ENCODE results near the gene CDH11.

Gene CDH11

GRCh38 chr16:64971171-64971570 is 150.7 kb downstream of the CDH11 start:
- CTCF ChIA-PET = no interaction called here
- no peak for DNase-seq (ENCODE audit: extremely low spot score)
- TF ChIP-seq ZNF384 (IDR thresholded peaks at IDR 0.05) (no peak), SUZ12 (IDR thresholded peaks at IDR 0.05) (no peak), PKNOX1 (IDR thresholded peaks at IDR 0.05) (no peak), ARNT (IDR thresholded peaks at IDR 0.05) (no peak), SP1 (IDR thresholded peaks at IDR 0.05) (no peak), ELF4 (IDR thresholded peaks at IDR 0.05) (no peak), CTBP1 (IDR thresholded peaks at IDR 0.05; ENCODE audit: borderline replicate concordance) (no peak), FOXK2 (IDR thresholded peaks at IDR 0.05) (no peak), L3MBTL2 (conservative IDR thresholded peaks at IDR 0.05) (no peak), LEF1 (IDR thresholded peaks at IDR 0.05; ENCODE audit: borderline replicate concordance) (no peak), TARDBP (IDR thresholded peaks at IDR 0.05) (no peak), FOXA1 (IDR thresholded peaks at IDR 0.05) (no peak), NFRKB (IDR thresholded peaks at IDR 0.05) (no peak)
- POLR2A ChIA-PET = no interaction called here

GRCh38 chr16:64969221-64969620 is 152.6 kb downstream of the CDH11 start:
- ChIA-PET POLR2A (no interaction called here), CTCF (no interaction called here)
- no peak for DNase-seq (ENCODE audit: extremely low spot score)
- no peak for TF ChIP-seq SP1 (IDR thresholded peaks at IDR 0.05)
- TF ChIP-seq ELF4 (IDR thresholded peaks at IDR 0.05) = no peak
- TF ChIP-seq HDGF (IDR thresholded peaks at IDR 0.05; ENCODE audit: borderline replicate concordance) = no peak
- TF ChIP-seq ARNT (IDR thresholded peaks at IDR 0.05) = no peak
- no peak for TF ChIP-seq FOXM1 (IDR thresholded peaks at IDR 0.05; ENCODE audit: borderline replicate concordance)
- no peak for TF ChIP-seq FOXA1 (IDR thresholded peaks at IDR 0.05)
- TF ChIP-seq L3MBTL2 (conservative IDR thresholded peaks at IDR 0.05) = no peak
- TF ChIP-seq BHLHE40 (IDR thresholded peaks at IDR 0.05; ENCODE audit: borderline replicate concordance) = no peak
- TF ChIP-seq CTBP1 (IDR thresholded peaks at IDR 0.05; ENCODE audit: borderline replicate concordance) = no peak
- no peak for TF ChIP-seq SUZ12 (IDR thresholded peaks at IDR 0.05)

- ChIA-PET CTCF (no interaction called here), POLR2A (no interaction called here)
- TF ChIP-seq SUZ12 (IDR thresholded peaks at IDR 0.05) (no peak), HDGF (IDR thresholded peaks at IDR 0.05; ENCODE audit: borderline replicate concordance) (no peak), BHLHE40 (IDR thresholded peaks at IDR 0.05; ENCODE audit: borderline replicate concordance) (no peak), NFRKB (IDR thresholded peaks at IDR 0.05) (no peak), PKNOX1 (IDR thresholded peaks at IDR 0.05) (no peak), ZNF384 (IDR thresholded peaks at IDR 0.05) (no peak), LEF1 (IDR thresholded peaks at IDR 0.05; ENCODE audit: borderline replicate concordance) (no peak), SP1 (IDR thresholded peaks at IDR 0.05) (no peak), ELF4 (IDR thresholded peaks at IDR 0.05) (no peak), FOXA1 (IDR thresholded peaks at IDR 0.05) (no peak), ARNT (IDR thresholded peaks at IDR 0.05) (no peak), FOXM1 (IDR thresholded peaks at IDR 0.05; ENCODE audit: borderline replicate concordance) (no peak), CTBP1 (IDR thresholded peaks at IDR 0.05; ENCODE audit: borderline replicate concordance) (no peak), FOXK2 (IDR thresholded peaks at IDR 0.05) (no peak), L3MBTL2 (conservative IDR thresholded peaks at IDR 0.05) (no peak), TARDBP (IDR thresholded peaks at IDR 0.05) (no peak)
- no peak for DNase-seq (ENCODE audit: extremely low spot score)
Observed at GRCh38 chr16:64968539-64968938, 153.3 kb downstream of the CDH11 start.

- DNase-seq (ENCODE audit: extremely low spot score) = no peak
- TF ChIP-seq BHLHE40 (IDR thresholded peaks at IDR 0.05; ENCODE audit: borderline replicate concordance) = no peak
- TF ChIP-seq CTBP1 (IDR thresholded peaks at IDR 0.05; ENCODE audit: borderline replicate concordance) = no peak
- no peak for TF ChIP-seq FOXA1 (IDR thresholded peaks at IDR 0.05)
- no peak for TF ChIP-seq ZNF384 (IDR thresholded peaks at IDR 0.05)
- no peak for TF ChIP-seq TARDBP (IDR thresholded peaks at IDR 0.05)
- TF ChIP-seq PKNOX1 (IDR thresholded peaks at IDR 0.05) = no peak
- no peak for TF ChIP-seq LEF1 (IDR thresholded peaks at IDR 0.05; ENCODE audit: borderline replicate concordance)
- no peak for TF ChIP-seq ARNT (IDR thresholded peaks at IDR 0.05)
- TF ChIP-seq SUZ12 (IDR thresholded peaks at IDR 0.05) = no peak
- no peak for TF ChIP-seq SP1 (IDR thresholded peaks at IDR 0.05)
- TF ChIP-seq NFRKB (IDR thresholded peaks at IDR 0.05) = no peak
- no peak for TF ChIP-seq FOXM1 (IDR thresholded peaks at IDR 0.05; ENCODE audit: borderline replicate concordance)
- TF ChIP-seq FOXK2 (IDR thresholded peaks at IDR 0.05) = no peak
- no peak for TF ChIP-seq ELF4 (IDR thresholded peaks at IDR 0.05)
- TF ChIP-seq HDGF (IDR thresholded peaks at IDR 0.05; ENCODE audit: borderline replicate concordance) = no peak
- TF ChIP-seq L3MBTL2 (conservative IDR thresholded peaks at IDR 0.05) = no peak
- CTCF ChIA-PET = no interaction called here
- POLR2A ChIA-PET = no interaction called here
Observed at GRCh38 chr16:64964126-64964540, 157.7 kb downstream of the CDH11 start.

- POLR2A ChIA-PET = no interaction called here
Observed at GRCh38 chr16:64962786-64963185, 159.1 kb downstream of the CDH11 start.

More at GRCh38 chr16:64962786-64963185, 159.1 kb downstream of the CDH11 start:
- TF ChIP-seq FOXK2 (IDR thresholded peaks at IDR 0.05) (no peak), ELF4 (IDR thresholded peaks at IDR 0.05) (no peak), TARDBP (IDR thresholded peaks at IDR 0.05) (no peak), HDGF (IDR thresholded peaks at IDR 0.05; ENCODE audit: borderline replicate concordance) (no peak), CTBP1 (IDR thresholded peaks at IDR 0.05; ENCODE audit: borderline replicate concordance) (no peak), LEF1 (IDR thresholded peaks at IDR 0.05; ENCODE audit: borderline replicate concordance) (no peak), FOXA1 (IDR thresholded peaks at IDR 0.05) (no peak), PKNOX1 (IDR thresholded peaks at IDR 0.05) (no peak), BHLHE40 (IDR thresholded peaks at IDR 0.05; ENCODE audit: borderline replicate concordance) (no peak), L3MBTL2 (conservative IDR thresholded peaks at IDR 0.05) (no peak), NFRKB (IDR thresholded peaks at IDR 0.05) (no peak), SUZ12 (IDR thresholded peaks at IDR 0.05) (no peak)
- CTCF ChIA-PET = no interaction called here
- no peak for DNase-seq (ENCODE audit: extremely low spot score)

Data from HEK293T (cell line).